Measurements from ENCODE around the gene SGCG. TPM values are rescaled to one million over a fixed set of nuclear protein-coding genes. Genes with fewer than 3 reads are reported as not detected.
"Not testable (repeated sequence)": the region's sequence is repeated elsewhere in the genome, so short reads cannot be mapped to it uniquely, and the experiment has no call there.

SGCG gene
- total and polyA plus RNA-seq, 9 donors = 0.15 to 2.6 (median 1.1) TPM; not detected in 5

GRCh38 chr13:23231241-23231640 is 50.5 kb downstream of the SGCG start:
- H3K4me3 ChIP-seq = no peak overlapping the region
- TF ChIP-seq CTCF (IDR thresholded peaks at IDR 0.05) (no peak), POLR2A (IDR thresholded peaks at IDR 0.05) (no peak), EP300 (IDR thresholded peaks at IDR 0.05) (no peak)
- H3K27me3 ChIP-seq = no peaks in the 10 kb centered on the region
- no peaks in the 10 kb centered on the region for H3K36me3 ChIP-seq
- H3K27ac ChIP-seq = no peak overlapping the region
- no peak for DNase-seq
- H3K4me1 ChIP-seq (ENCODE audit: insufficient read depth) = no peaks in the 10 kb centered on the region
- no peaks in the 10 kb centered on the region for H3K9me3 ChIP-seq
- intact Hi-C loops (cut with DNase I) = no loop called here

GRCh38 chr13:23235994-23236393 is 55.2 kb downstream of the SGCG start:
- H3K27ac ChIP-seq = no peak overlapping the region
- H3K9me3 ChIP-seq = no peaks in the 10 kb centered on the region
- no peaks in the 10 kb centered on the region for H3K36me3 ChIP-seq
- no peak for DNase-seq
- intact Hi-C loops (cut with DNase I) = no loop called here
- no peaks in the 10 kb centered on the region for H3K4me1 ChIP-seq (ENCODE audit: insufficient read depth)
- H3K4me3 ChIP-seq = no peak overlapping the region
- TF ChIP-seq CTCF (IDR thresholded peaks at IDR 0.05) (no peak), POLR2A (IDR thresholded peaks at IDR 0.05) (no peak), EP300 (IDR thresholded peaks at IDR 0.05) (no peak)
- no peaks in the 10 kb centered on the region for H3K27me3 ChIP-seq

- intact Hi-C loops (cut with DNase I) = no loop called here
- WGBS, 3 donors = 68 to 82% (median 81%) methylated on average over 5 of the region's 5 CpGs
- no peak overlapping the region for H3K4me3 ChIP-seq
- H3K9me3 ChIP-seq = no peaks in the 10 kb centered on the region
- H3K27me3 ChIP-seq = no peaks in the 10 kb centered on the region
- DNase-seq = no peak
- no peaks in the 10 kb centered on the region for H3K36me3 ChIP-seq
- H3K4me1 ChIP-seq (ENCODE audit: insufficient read depth) = no peaks in the 10 kb centered on the region
- no peak overlapping the region for H3K27ac ChIP-seq
- TF ChIP-seq EP300 (IDR thresholded peaks at IDR 0.05) = no peak
Observed at GRCh38 chr13:23243066-23243465, 62.3 kb downstream of the SGCG start.

- H3K9me3 ChIP-seq; intact Hi-C loops (cut with DNase I); H3K27ac ChIP-seq; H3K4me1 ChIP-seq (ENCODE audit: insufficient read depth); H3K36me3 ChIP-seq; DNase-seq; H3K4me3 ChIP-seq; H3K27me3 ChIP-seq: not testable (repeated sequence)
- 96 to 97% (median 96%) methylated on average over 26 of the region's 26 CpGs for WGBS, 3 donors
Observed at GRCh38 chr13:23248410-23248809, 67.6 kb downstream of the SGCG start.

- intact Hi-C loops (cut with DNase I) = no loop called here
Observed at GRCh38 chr13:23254506-23254905, 73.7 kb downstream of the SGCG start.

More at GRCh38 chr13:23254506-23254905, 73.7 kb downstream of the SGCG start:
- Histone ChIP-seq H3K27ac (no peak overlapping the region), H3K36me3 (no peaks in the 10 kb centered on the region), H3K27me3 (no peaks in the 10 kb centered on the region), H3K4me3 (no peak overlapping the region), H3K9me3 (no peaks in the 10 kb centered on the region), H3K4me1 (ENCODE audit: insufficient read depth) (no peaks in the 10 kb centered on the region)
- TF ChIP-seq POLR2A (IDR thresholded peaks at IDR 0.05) = no peak
- no peak for TF ChIP-seq EP300 (IDR thresholded peaks at IDR 0.05)
- no peak for TF ChIP-seq CTCF (IDR thresholded peaks at IDR 0.05)
- no peak for DNase-seq
- WGBS, 3 donors = 92 to 94% (median 93%) methylated on average over 4 of the region's 4 CpGs
